ENCODE measurements around the gene SLC7A7.
"Not testable (repeated sequence)": the region's sequence is repeated elsewhere in the genome, so short reads cannot be mapped to it uniquely, and the experiment has no call there.

The SLC7A7 gene

GRCh38 chr14:22748206-22748605, 67.0 kb downstream of the SLC7A7 start:
- DNase-seq = no peak

- no peak for DNase-seq
Measured at GRCh38 chr14:22747769-22748168, 67.5 kb downstream of the SLC7A7 start.

GRCh38 chr14:22740020-22740419, 75.2 kb downstream of the SLC7A7 start:
- DNase-seq = no peak

- DNase-seq = no peak
Measured at GRCh38 chr14:22739423-22739822, 75.8 kb downstream of the SLC7A7 start.

GRCh38 chr14:22737052-22737451, 78.2 kb downstream of the SLC7A7 start:
- DNase-seq = no peak

GRCh38 chr14:22736384-22736783, 78.9 kb downstream of the SLC7A7 start:
- not testable (repeated sequence) for DNase-seq

GRCh38 chr14:22735096-22735495, 80.1 kb downstream of the SLC7A7 start:
- DNase-seq = no peak

GRCh38 chr14:22733829-22734228, 81.4 kb downstream of the SLC7A7 start:
- no peak for DNase-seq

GRCh38 chr14:22732062-22732461, 83.2 kb downstream of the SLC7A7 start:
- not testable (repeated sequence) for DNase-seq

- no peak for DNase-seq
Measured at GRCh38 chr14:22726012-22726411, 89.2 kb downstream of the SLC7A7 start.

GRCh38 chr14:22725374-22725773, 89.9 kb downstream of the SLC7A7 start:
- not testable (repeated sequence) for DNase-seq

- DNase-seq = not testable (repeated sequence)
Measured at GRCh38 chr14:22724847-22725246, 90.4 kb downstream of the SLC7A7 start.

GRCh38 chr14:22723815-22724214, 91.4 kb downstream of the SLC7A7 start:
- DNase-seq = no peak
